ENCODE results near the gene USP15.

Gene USP15

GRCh38 chr12:62379026-62379722 is 119.0 kb downstream of the USP15 start:
- Histone ChIP-seq H3K27ac (ENCODE audit: extremely low read depth, low read depth, low read length) (no peak overlapping the region), H3K4me3 (ENCODE audit: low read depth, low read length) (no peak overlapping the region), H3K36me3 (ENCODE audit: control insufficient read depth in 2 of 2, insufficient read depth in 1 of 2, low read length in 2 of 2) (peaks cover 0 to 6% of the 10 kb centered on the region in 2 experiments; a peak in 1 of 3 replicates), H3K4me1 (ENCODE audit: control insufficient read depth, insufficient read depth, low read length) (no peaks in the 10 kb centered on the region), H3K9me3 (ENCODE audit: control insufficient read depth, insufficient read depth, low read depth, low read length) (no peaks in the 10 kb centered on the region)
- ChIA-PET CTCF (interaction anchor here (0.7 kb wide), 1 partner anchor 94 kb away, joined by 3 read pairs; no protein-coding TSS in a partner anchor), POLR2A (no interaction called here)
- TF ChIP-seq ZNF692 (tag by site-specific recombination; IDR thresholded peaks at IDR 0.05) (no peak), ZNF157 (tag by site-specific recombination; IDR thresholded peaks at IDR 0.05) (no peak), ZNF10 (tag by site-specific recombination; IDR thresholded peaks at IDR 0.05) (no peak), MEIS1 (CRISPR knock-in tag; IDR thresholded peaks at IDR 0.05; ENCODE audit: borderline replicate concordance) (no peak), ZNF488 (tag by site-specific recombination; IDR thresholded peaks at IDR 0.05) (no peak)

- no peak for TF ChIP-seq ZNF558 (tag by site-specific recombination; IDR thresholded peaks at IDR 0.05)
- TF ChIP-seq ZNF621 (tag by site-specific recombination; IDR thresholded peaks at IDR 0.05), result no peak
- no peak overlapping the region for H3K27ac ChIP-seq (ENCODE audit: extremely low read depth, low read depth, low read length)
- no peaks in the 10 kb centered on the region for H3K9me3 ChIP-seq (ENCODE audit: control insufficient read depth, insufficient read depth, low read depth, low read length)
- no peaks in the 10 kb centered on the region for H3K4me1 ChIP-seq (ENCODE audit: control insufficient read depth, insufficient read depth, low read length)
- no peak overlapping the region for H3K4me3 ChIP-seq (ENCODE audit: low read depth, low read length)
- CTCF ChIA-PET, result interaction anchor here (0.7 kb wide), 1 partner anchor 93 kb away, joined by 3 read pairs; no protein-coding TSS in a partner anchor
- H3K36me3 ChIP-seq (ENCODE audit: control insufficient read depth in 2 of 2, insufficient read depth in 1 of 2, low read length in 2 of 2), result peaks cover 0 to 6% of the 10 kb centered on the region in 2 experiments; a peak in 1 of 3 replicates
- POLR2A ChIA-PET, result no interaction called here
These were observed 119.5 kb downstream of the USP15 start for GRCh38 chr12:62379723-62380045.

- no peaks in the 10 kb centered on the region for H3K4me1 ChIP-seq (ENCODE audit: control insufficient read depth, insufficient read depth, low read length)
- CTCF ChIA-PET, result interaction anchor here (0.6 to 1.7 kb wide), 3 partner anchors 10 to 913 kb away, joined by 3 read pairs; no protein-coding TSS in a partner anchor
These were observed 122.3 kb downstream of the USP15 start for GRCh38 chr12:62382526-62382925.

GRCh38 chr12:62396750-62397149 is 136.5 kb downstream of the USP15 start:
- Histone ChIP-seq H3K36me3 (ENCODE audit: control insufficient read depth in 2 of 2, insufficient read depth in 1 of 2, low read length in 2 of 2) (peaks cover 33 to 44% of the 10 kb centered on the region in 2 experiments), H3K4me1 (ENCODE audit: control insufficient read depth, insufficient read depth, low read length) (no peaks in the 10 kb centered on the region), H3K9me3 (ENCODE audit: control insufficient read depth, insufficient read depth, low read depth, low read length) (no peaks in the 10 kb centered on the region), H3K4me3 (ENCODE audit: low read depth, low read length) (no peak overlapping the region), H3K27ac (ENCODE audit: extremely low read depth, low read depth, low read length) (no peak overlapping the region)
- POLR2A ChIA-PET, result no interaction called here
- CTCF ChIA-PET, result no interaction called here
- TF ChIP-seq ZXDB (tag by site-specific recombination; IDR thresholded peaks at IDR 0.05) (peak; percentile 62), FEZF1 (tag by site-specific recombination; IDR thresholded peaks at IDR 0.05) (0 out of 2 replicates have a peak, but pooled peaks have one; percentile 22), ZNF280D (tag by site-specific recombination; IDR thresholded peaks at IDR 0.05) (no peak), PRDM6 (tag by site-specific recombination; IDR thresholded peaks at IDR 0.05) (peak; percentile 21; the same call in 1 of the 2 replicates), ZNF776 (tag by site-specific recombination; IDR thresholded peaks at IDR 0.05; ENCODE audit: borderline replicate concordance) (no peak), ZNF843 (tag by site-specific recombination; IDR thresholded peaks at IDR 0.05) (0 out of 2 replicates have a peak, but pooled peaks have one; percentile 33), ZNF580 (tag by site-specific recombination; IDR thresholded peaks at IDR 0.05) (peak; percentile 56; the same call in 1 of the 2 replicates), ZNF670 (tag by site-specific recombination; IDR thresholded peaks at IDR 0.05; ENCODE audit: low read depth) (no peak), ZNF561 (tag by site-specific recombination; IDR thresholded peaks at IDR 0.05; ENCODE audit: borderline replicate concordance) (no peak)

More at GRCh38 chr12:62382526-62382925, 122.3 kb downstream of the USP15 start:
- Histone ChIP-seq H3K9me3 (ENCODE audit: control insufficient read depth, insufficient read depth, low read depth, low read length) (no peaks in the 10 kb centered on the region), H3K27ac (ENCODE audit: extremely low read depth, low read depth, low read length) (no peak overlapping the region), H3K4me3 (ENCODE audit: low read depth, low read length) (no peak overlapping the region), H3K36me3 (ENCODE audit: control insufficient read depth in 2 of 2, insufficient read depth in 1 of 2, low read length in 2 of 2) (peaks cover 0 to 18% of the 10 kb centered on the region in 2 experiments; a peak in 1 of 3 replicates)
- POLR2A ChIA-PET, result no interaction called here
- TF ChIP-seq ZNF792 (tag by site-specific recombination; IDR thresholded peaks at IDR 0.05), result no peak
- no peak for TF ChIP-seq ZNF292 (tag by site-specific recombination; IDR thresholded peaks at IDR 0.05; ENCODE audit: borderline replicate concordance, low read depth)
- TF ChIP-seq ZXDB (tag by site-specific recombination; IDR thresholded peaks at IDR 0.05), result no peak
- no peak for TF ChIP-seq KLF9 (tag by site-specific recombination; IDR thresholded peaks at IDR 0.05; ENCODE audit: low read depth)
- TF ChIP-seq ZNF707 (tag by site-specific recombination; IDR thresholded peaks at IDR 0.05), result no peak
